ENCODE measurements around the gene SCRT2.
"Not testable (repeated sequence)": the region's sequence is repeated elsewhere in the genome, so short reads cannot be mapped to it uniquely, and the experiment has no call there.

The SCRT2 gene

DNA sequence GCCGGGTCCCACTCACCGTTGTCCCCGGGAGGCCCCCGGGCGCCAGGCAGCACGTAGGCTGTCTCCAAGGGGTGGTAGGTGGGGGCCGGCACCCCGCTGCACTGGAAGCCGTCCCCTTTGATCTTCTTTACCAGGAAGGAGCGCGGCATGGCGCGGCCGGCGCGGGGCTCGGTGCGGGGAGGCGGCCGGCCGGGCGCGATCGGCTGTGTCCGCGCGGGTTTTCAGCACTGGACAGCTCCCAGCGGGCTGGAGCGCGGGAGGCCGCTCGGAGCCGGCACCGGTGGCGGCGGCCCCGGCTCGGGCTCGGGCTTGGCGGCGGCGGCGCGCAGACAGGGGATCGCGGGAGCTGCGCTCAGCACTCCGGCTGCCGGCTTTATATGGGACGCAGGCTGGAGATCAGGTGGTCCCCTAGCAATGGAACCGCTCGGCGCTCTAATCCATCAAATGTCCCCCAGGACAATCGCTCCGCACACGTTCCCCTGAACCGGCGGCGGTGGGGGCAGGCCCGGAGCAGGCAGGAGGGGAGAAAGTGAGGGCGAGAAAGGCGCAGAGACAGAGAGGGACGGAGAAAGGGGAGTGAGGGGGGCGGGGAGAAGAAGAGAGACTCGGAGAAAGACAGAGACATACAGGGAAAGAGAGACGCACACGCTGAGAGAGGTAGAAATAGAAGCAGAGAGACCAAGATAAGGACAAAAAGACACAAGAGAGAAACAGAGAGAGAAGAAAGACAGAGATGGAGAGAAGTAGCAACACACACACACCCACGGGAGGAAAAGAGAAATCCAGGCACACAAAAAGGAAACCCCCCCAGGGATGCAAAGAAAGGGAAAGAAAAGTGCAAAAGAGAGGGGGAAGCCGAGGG, at the start of gene SCRT2:
Gene SCRT2, minus strand, starts transcription at position 350 of the 862 bp plus-strand sequence. Its CDS starts 201 bp downstream, at position 149.
- DNase-seq: peak; percentile 13

GRCh38 chr20:724797-725196, 49.2 kb upstream of the SCRT2 start:
- not testable (repeated sequence) for DNase-seq

GRCh38 chr20:723756-724155, 48.2 kb upstream of the SCRT2 start:
- no peak for DNase-seq

GRCh38 chr20:722822-723644, 47.4 kb upstream of the SCRT2 start:
- DNase-seq: no peak

GRCh38 chr20:721876-722275, 46.3 kb upstream of the SCRT2 start:
- DNase-seq: no peak

GRCh38 chr20:719816-720215, 44.2 kb upstream of the SCRT2 start:
- no peak for DNase-seq

GRCh38 chr20:719068-719467, 43.5 kb upstream of the SCRT2 start:
- DNase-seq: no peak

GRCh38 chr20:717832-718231, 42.2 kb upstream of the SCRT2 start:
- no peak for DNase-seq

DNA sequence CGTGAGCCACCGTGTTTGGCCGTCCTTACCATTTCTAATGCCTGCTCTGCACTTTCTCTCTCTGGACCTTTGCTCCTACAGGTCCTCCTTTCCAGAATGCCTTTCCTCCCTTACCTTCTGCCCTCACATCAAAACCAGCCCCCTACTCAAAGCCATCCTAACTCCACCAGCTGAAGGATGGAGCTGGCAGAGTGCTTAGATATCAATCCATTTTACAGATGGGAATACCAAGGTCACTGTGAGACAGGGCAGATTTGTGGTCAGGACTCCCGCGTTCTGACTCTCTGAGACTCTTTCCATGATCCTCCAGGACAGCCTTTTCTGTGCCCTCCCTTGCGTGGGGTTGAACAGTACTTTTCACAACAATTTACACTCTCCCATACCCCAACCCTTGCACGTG, 41.7 kb upstream of the SCRT2 start:
- DNase-seq: no peak

DNA sequence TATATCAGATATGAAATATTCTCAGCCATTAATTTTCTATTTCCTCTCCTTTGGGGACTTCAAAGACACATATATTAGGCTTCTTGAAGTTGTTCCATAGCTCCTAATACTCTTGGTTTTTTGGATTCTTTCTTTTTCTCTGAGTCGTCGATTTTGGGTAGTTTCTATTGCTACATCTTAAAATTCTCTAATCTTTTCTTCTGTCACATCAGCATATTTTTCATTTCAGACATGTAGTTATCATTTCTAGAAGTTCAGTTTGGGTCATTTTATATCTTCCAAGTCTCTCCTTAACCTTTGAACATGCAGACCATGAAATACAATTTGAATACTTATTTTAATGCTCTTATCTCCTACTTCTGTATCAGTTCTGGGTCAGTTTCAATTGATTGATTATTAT, 38.9 kb upstream of the SCRT2 start:
- DNase-seq: no peak

GRCh38 chr20:711576-711975, 36.0 kb upstream of the SCRT2 start:
- no peak for DNase-seq

- no peak for DNase-seq
Observed at GRCh38 chr20:710780-711450, 35.3 kb upstream of the SCRT2 start.

GRCh38 chr20:709991-710779, 34.6 kb upstream of the SCRT2 start:
- no peak for DNase-seq

GRCh38 chr20:709423-709822, 33.8 kb upstream of the SCRT2 start:
- no peak for DNase-seq

DNA sequence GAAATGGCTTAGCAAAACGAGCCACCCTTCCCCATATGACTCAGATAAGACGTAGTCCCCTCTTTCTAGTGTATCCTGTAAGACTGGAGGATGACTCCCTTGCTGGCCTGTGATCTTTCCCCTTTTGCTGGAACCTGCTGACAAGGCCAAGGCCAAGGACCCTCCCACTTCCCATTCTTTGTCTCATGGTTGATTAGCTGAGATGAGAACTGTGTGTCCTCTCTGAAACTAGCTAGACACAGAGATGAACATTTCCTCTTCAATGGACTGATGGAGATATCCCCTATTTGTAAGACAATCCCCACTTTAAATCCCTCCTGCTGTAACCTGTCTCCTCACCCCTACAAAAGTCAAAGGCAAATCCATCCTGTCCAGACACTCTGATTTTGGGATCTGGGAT, 33.4 kb upstream of the SCRT2 start:
- DNase-seq: no peak

GRCh38 chr20:707451-708110, 32.0 kb upstream of the SCRT2 start:
- DNase-seq: no peak

DNA sequence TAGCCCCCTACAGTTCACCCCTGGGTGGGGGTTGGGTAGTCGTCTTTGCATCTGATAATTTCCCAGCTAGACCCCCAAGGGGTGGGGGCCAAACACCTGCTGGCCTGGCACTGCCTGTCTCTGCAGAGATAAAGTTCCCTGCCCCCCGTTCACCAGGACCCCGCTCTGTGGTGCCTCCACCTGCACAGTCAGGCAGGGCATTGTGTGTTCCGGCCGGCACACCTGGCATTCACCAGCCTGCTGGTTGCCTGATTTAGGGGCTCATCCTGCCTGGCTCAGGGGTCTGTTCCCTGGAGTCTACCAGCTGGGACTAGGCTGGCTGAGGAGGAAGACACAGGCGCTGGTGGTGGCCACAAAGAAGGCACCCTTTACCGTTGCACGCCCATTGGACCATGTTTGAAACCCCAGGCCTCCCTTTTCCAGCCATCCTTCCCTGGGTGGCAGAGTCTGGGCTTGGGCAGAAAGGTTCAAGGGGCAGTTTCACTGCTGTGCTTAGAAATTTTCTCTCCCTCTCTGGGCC, 30.8 kb upstream of the SCRT2 start:
- no peak for DNase-seq

DNA sequence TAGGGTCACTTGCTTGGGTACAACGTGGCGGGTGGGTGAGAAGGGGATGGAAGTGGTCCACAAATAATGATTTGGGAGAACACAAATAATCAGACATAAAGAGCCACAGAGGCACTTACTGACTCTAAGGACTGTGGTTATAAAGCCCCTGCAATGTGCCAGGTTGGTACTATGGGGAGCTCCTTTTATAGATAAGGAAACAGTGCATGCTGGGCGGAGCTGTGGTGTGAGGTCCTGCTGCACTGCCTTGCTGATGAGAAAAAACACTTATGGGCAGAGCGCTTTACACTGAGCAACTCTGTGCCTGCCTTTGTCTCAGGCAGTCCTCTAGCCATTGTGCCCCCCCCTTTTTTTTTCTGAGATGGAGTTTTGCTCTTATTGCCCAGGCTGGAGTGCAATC, 29.1 kb upstream of the SCRT2 start:
- DNase-seq: no peak

- no peak for DNase-seq
Observed at GRCh38 chr20:703426-703825, 27.8 kb upstream of the SCRT2 start.

DNA sequence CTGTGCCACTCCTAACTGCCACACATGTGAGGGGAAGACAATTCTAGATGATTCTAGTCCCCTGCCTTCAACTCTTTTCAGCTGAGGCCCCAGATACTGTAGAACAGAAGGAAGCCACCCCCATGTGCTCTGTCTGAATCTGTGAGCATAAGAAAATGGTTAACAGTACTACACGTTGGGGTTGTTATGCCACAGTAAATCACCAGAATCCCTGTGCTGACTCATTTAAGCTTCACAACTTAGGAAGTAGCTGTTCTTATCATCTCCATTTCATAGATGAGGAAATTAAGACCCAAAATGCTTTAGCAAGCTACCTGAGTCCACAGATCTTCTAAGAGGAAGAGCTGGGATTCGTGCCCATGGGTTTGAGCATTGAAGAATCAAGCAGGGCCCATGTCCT, 27.4 kb upstream of the SCRT2 start:
- no peak for DNase-seq

DNA sequence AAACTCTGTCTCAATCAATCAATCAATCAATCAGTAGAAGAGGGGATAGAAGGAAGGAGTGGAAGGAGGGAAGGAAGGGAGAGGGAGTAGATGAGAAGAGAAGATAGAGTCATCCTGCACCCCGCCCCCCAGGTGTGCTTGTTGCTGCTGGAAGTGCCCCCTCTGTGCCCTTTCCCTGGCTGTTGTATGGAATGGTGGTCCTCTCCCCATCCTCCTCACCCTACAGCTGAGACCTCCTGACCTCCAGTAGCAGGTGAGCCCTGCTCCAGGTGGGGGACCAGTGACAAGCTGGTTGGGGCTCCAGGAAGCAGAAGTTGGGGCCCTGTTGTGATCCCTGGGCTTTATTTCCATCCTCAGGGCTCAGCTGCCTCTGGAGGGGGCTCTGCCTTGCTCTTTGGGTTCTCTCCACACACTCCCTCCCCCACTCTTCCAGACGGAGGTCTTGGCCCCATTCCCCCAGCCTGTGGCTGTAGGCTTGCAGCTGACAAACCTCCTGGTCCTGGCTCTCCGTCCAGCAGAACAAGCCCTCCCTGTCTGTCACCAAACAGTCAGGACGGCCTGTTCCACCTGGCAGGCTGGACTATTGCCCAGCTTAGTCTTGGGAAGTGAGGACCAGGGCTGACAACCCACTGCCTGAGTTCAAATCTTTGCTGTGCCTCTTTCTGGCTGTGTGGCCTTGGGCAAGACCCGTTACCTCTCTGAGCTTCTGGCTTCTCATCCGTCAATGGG, 26.0 kb upstream of the SCRT2 start:
- DNase-seq: no peak
